ENCODE data around the gene DAPK2. TPM values are rescaled to one million over a fixed set of nuclear protein-coding genes. Genes with fewer than 3 reads are reported as not detected.
A peak's percentile ranks its signal among the peaks of the same experiment; 100 is the strongest.
"Not testable (repeated sequence)": the region's sequence is repeated elsewhere in the genome, so short reads cannot be mapped to it uniquely, and the experiment has no call there.

DAPK2 gene
- total RNA-seq, 1 donor from 2014 or later, result 2.6 TPM

- no peak for DNase-seq
- TF ChIP-seq CTCF (IDR thresholded peaks at IDR 0.05; ENCODE audit: partially characterized antibody, unreplicated experiment), result no peak
- Mint-ChIP-seq H3K9me3 (ENCODE audit: unreplicated experiment) (no peaks in the 10 kb centered on the region), H3K4me3 (ENCODE audit: unreplicated experiment) (no peak overlapping the region), H3K36me3 (ENCODE audit: unreplicated experiment) (no peaks in the 10 kb centered on the region), H3K4me1 (ENCODE audit: low read depth, unreplicated experiment) (peaks cover 4% of the 10 kb centered on the region), H3K27ac (ENCODE audit: unreplicated experiment) (no peak overlapping the region), H3K27me3 (ENCODE audit: unreplicated experiment) (no peaks in the 10 kb centered on the region)
These were observed 21.8 kb upstream of the DAPK2 start for GRCh38 chr15:64068133-64068532.

GRCh38 chr15:64067564-64068030 is 21.3 kb upstream of the DAPK2 start:
- Mint-ChIP-seq H3K27me3 (ENCODE audit: unreplicated experiment) (no peaks in the 10 kb centered on the region), H3K9me3 (ENCODE audit: unreplicated experiment) (no peaks in the 10 kb centered on the region), H3K4me1 (ENCODE audit: low read depth, unreplicated experiment) (peaks cover 4% of the 10 kb centered on the region), H3K27ac (ENCODE audit: unreplicated experiment) (no peak overlapping the region), H3K4me3 (ENCODE audit: unreplicated experiment) (no peak overlapping the region), H3K36me3 (ENCODE audit: unreplicated experiment) (no peaks in the 10 kb centered on the region)
- peak; percentile 81 for TF ChIP-seq CTCF (IDR thresholded peaks at IDR 0.05; ENCODE audit: partially characterized antibody, unreplicated experiment)
- DNase-seq, result peak; percentile 78

GRCh38 chr15:64066451-64066850 is 20.2 kb upstream of the DAPK2 start:
- Mint-ChIP-seq H3K9me3 (ENCODE audit: unreplicated experiment) (no peaks in the 10 kb centered on the region), H3K27me3 (ENCODE audit: unreplicated experiment) (no peaks in the 10 kb centered on the region), H3K36me3 (ENCODE audit: unreplicated experiment) (no peaks in the 10 kb centered on the region), H3K4me1 (ENCODE audit: low read depth, unreplicated experiment) (peaks cover 4% of the 10 kb centered on the region), H3K27ac (ENCODE audit: unreplicated experiment) (no peak overlapping the region), H3K4me3 (ENCODE audit: unreplicated experiment) (no peak overlapping the region)
- no peak for TF ChIP-seq CTCF (IDR thresholded peaks at IDR 0.05; ENCODE audit: partially characterized antibody, unreplicated experiment)
- DNase-seq, result no peak

- Mint-ChIP-seq H3K4me3 (ENCODE audit: unreplicated experiment) (no peak overlapping the region), H3K4me1 (ENCODE audit: low read depth, unreplicated experiment) (no peaks in the 10 kb centered on the region), H3K27ac (ENCODE audit: unreplicated experiment) (no peak overlapping the region), H3K36me3 (ENCODE audit: unreplicated experiment) (no peaks in the 10 kb centered on the region), H3K9me3 (ENCODE audit: unreplicated experiment) (peaks cover 3% of the 10 kb centered on the region), H3K27me3 (ENCODE audit: unreplicated experiment) (no peaks in the 10 kb centered on the region)
- TF ChIP-seq CTCF (IDR thresholded peaks at IDR 0.05; ENCODE audit: partially characterized antibody, unreplicated experiment), result no peak
- no peak for DNase-seq
These were observed 14.4 kb upstream of the DAPK2 start for GRCh38 chr15:64060716-64061115.

GRCh38 chr15:64059104-64059503 is 12.8 kb upstream of the DAPK2 start:
- H3K27ac Mint-ChIP-seq (ENCODE audit: unreplicated experiment); H3K4me3 Mint-ChIP-seq (ENCODE audit: unreplicated experiment); H3K4me1 Mint-ChIP-seq (ENCODE audit: low read depth, unreplicated experiment); DNase-seq; H3K9me3 Mint-ChIP-seq (ENCODE audit: unreplicated experiment); H3K36me3 Mint-ChIP-seq (ENCODE audit: unreplicated experiment); H3K27me3 Mint-ChIP-seq (ENCODE audit: unreplicated experiment): not testable (repeated sequence)

GRCh38 chr15:64058279-64058678 is 12.0 kb upstream of the DAPK2 start:
- Mint-ChIP-seq H3K4me3 (ENCODE audit: unreplicated experiment) (no peak overlapping the region), H3K27me3 (ENCODE audit: unreplicated experiment) (no peaks in the 10 kb centered on the region), H3K9me3 (ENCODE audit: unreplicated experiment) (peaks cover 4% of the 10 kb centered on the region), H3K36me3 (ENCODE audit: unreplicated experiment) (no peaks in the 10 kb centered on the region), H3K27ac (ENCODE audit: unreplicated experiment) (no peak overlapping the region), H3K4me1 (ENCODE audit: low read depth, unreplicated experiment) (no peaks in the 10 kb centered on the region)
- TF ChIP-seq CTCF (IDR thresholded peaks at IDR 0.05; ENCODE audit: partially characterized antibody, unreplicated experiment), result no peak
- no peak for DNase-seq

GRCh38 chr15:64053674-64054073 is 7.4 kb upstream of the DAPK2 start:
- not testable (repeated sequence) for H3K36me3 Mint-ChIP-seq (ENCODE audit: unreplicated experiment); DNase-seq; H3K9me3 Mint-ChIP-seq (ENCODE audit: unreplicated experiment); H3K27me3 Mint-ChIP-seq (ENCODE audit: unreplicated experiment); H3K27ac Mint-ChIP-seq (ENCODE audit: unreplicated experiment); H3K4me3 Mint-ChIP-seq (ENCODE audit: unreplicated experiment); H3K4me1 Mint-ChIP-seq (ENCODE audit: low read depth, unreplicated experiment)
